ENCODE measurements around the gene NBAS.
"Not testable (repeated sequence)": the region's sequence is repeated elsewhere in the genome, so short reads cannot be mapped to it uniquely, and the experiment has no call there.

NBAS gene

GRCh38 chr2:15520346-15520745 is 40.8 kb downstream of the NBAS start:
- no peak for DNase-seq

GRCh38 chr2:15518759-15519158 is 42.4 kb downstream of the NBAS start:
- DNase-seq = not testable (repeated sequence)

GRCh38 chr2:15517793-15518192 is 43.3 kb downstream of the NBAS start:
- no peak for DNase-seq

- DNase-seq = no peak
These were observed 49.4 kb downstream of the NBAS start for GRCh38 chr2:15511686-15512085.

- DNase-seq = no peak
These were observed 50.6 kb downstream of the NBAS start for GRCh38 chr2:15510552-15510951.

- no peak for DNase-seq
These were observed 51.0 kb downstream of the NBAS start for GRCh38 chr2:15510131-15510530.

- DNase-seq = no peak
These were observed 53.4 kb downstream of the NBAS start for GRCh38 chr2:15507697-15508096.

- no peak for DNase-seq
These were observed 54.1 kb downstream of the NBAS start for GRCh38 chr2:15507061-15507460.

GRCh38 chr2:15506229-15506819 is 54.8 kb downstream of the NBAS start:
- DNase-seq = no peak

GRCh38 chr2:15504882-15505663 is 56.1 kb downstream of the NBAS start:
- no peak for DNase-seq

- not testable (repeated sequence) for DNase-seq
These were observed 61.9 kb downstream of the NBAS start for GRCh38 chr2:15499251-15499650.

GRCh38 chr2:15498554-15498953 is 62.6 kb downstream of the NBAS start:
- DNase-seq = no peak

- DNase-seq = no peak
These were observed 66.3 kb downstream of the NBAS start for GRCh38 chr2:15494877-15495276.

GRCh38 chr2:15492773-15493325 is 68.3 kb downstream of the NBAS start:
- no peak for DNase-seq

- no peak for DNase-seq
These were observed 74.4 kb downstream of the NBAS start for GRCh38 chr2:15486770-15487169.

- no peak for DNase-seq
These were observed 75.2 kb downstream of the NBAS start for GRCh38 chr2:15485949-15486348.

- DNase-seq = no peak
These were observed 80.1 kb downstream of the NBAS start for GRCh38 chr2:15481000-15481399.

GRCh38 chr2:15480552-15480951 is 80.6 kb downstream of the NBAS start:
- DNase-seq = no peak

GRCh38 chr2:15472876-15473275 is 88.3 kb downstream of the NBAS start:
- no peak for DNase-seq

- no peak for DNase-seq
These were observed 89.0 kb downstream of the NBAS start for GRCh38 chr2:15472133-15472532.

GRCh38 chr2:15471606-15472005 is 89.5 kb downstream of the NBAS start:
- no peak for DNase-seq

- DNase-seq = no peak
These were observed 101.0 kb downstream of the NBAS start for GRCh38 chr2:15460112-15460620.

- DNase-seq = no peak
These were observed 102.9 kb downstream of the NBAS start for GRCh38 chr2:15458277-15458676.

GRCh38 chr2:15457868-15458267 is 103.3 kb downstream of the NBAS start:
- no peak for DNase-seq
